ENCODE measurements around the gene SLC26A6. TPM values are rescaled to one million over a fixed set of nuclear protein-coding genes. Genes with fewer than 3 reads are reported as not detected.

Gene SLC26A6
- total RNA-seq, 1 donor from 2014 or later = 76.1 TPM

DNA sequence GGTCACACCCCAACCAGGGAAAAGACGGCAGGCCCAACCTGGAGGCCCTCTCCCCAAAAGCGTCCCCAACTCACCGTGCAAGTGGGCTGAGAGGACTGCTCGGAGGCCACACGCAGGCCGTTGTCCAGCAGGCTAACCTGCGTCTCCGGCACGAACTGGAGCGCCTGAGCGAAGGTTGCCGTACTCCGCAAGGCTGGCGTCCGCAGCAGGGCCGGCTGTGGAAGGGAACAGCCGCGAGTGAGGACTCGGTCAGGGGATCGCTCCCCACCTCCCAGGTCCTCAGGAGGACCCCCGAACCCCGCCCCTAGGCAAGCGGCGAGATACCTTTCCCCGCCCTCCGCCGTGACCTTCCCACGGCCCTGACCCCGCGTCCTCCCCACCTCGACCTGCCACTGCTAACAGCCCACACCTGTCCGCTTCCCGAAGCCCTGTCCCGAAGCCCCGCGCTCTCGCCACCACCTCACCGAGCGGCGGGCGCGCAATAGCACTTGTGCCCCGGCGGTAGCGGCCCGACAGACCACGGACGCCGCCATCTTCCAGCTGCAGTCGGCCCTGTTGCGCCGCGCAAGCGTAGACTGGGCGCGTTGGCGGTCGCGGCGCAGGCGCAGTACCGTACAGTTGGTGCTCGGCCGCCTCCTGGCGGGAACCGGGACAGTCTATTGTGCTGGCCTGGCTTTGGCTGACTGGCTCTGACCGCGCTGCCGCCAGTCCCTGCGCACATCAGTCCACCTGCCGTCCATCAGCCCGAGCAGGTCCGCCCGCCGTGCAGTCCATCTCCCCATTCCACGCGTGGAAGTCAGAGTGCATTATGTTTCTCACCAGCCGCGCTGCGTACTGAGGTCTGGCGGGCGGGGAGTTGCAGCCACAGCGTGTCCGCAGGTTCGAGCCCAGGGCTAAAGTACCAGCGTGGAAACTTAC is 25.9 kb downstream of the SLC26A6 start, which contains the start of gene UQCRC1:
UQCRC1 (minus strand) TSS at position 559 of the 918 bp plus-strand sequence; CDS start at position 533, 26 bp downstream.
- peak; percentile 96 for DNase-seq (ENCODE audit: low spot score)
- Mint-ChIP-seq H3K27ac (ENCODE audit: unreplicated experiment) (peak within 1 kb of the TSS; percentile 61), H3K4me3 (ENCODE audit: unreplicated experiment) (peak within 1 kb of the TSS; percentile 98), H3K4me1 (ENCODE audit: unreplicated experiment) (peaks cover 9% of the 10 kb centered on the region), H3K9me3 (ENCODE audit: unreplicated experiment) (no peaks in the 10 kb centered on the region), H3K27me3 (ENCODE audit: unreplicated experiment) (peaks cover 5% of the 10 kb centered on the region), H3K36me3 (ENCODE audit: low read depth, unreplicated experiment) (peaks cover 26% of the 10 kb centered on the region)
- TF ChIP-seq, protein P1, sequence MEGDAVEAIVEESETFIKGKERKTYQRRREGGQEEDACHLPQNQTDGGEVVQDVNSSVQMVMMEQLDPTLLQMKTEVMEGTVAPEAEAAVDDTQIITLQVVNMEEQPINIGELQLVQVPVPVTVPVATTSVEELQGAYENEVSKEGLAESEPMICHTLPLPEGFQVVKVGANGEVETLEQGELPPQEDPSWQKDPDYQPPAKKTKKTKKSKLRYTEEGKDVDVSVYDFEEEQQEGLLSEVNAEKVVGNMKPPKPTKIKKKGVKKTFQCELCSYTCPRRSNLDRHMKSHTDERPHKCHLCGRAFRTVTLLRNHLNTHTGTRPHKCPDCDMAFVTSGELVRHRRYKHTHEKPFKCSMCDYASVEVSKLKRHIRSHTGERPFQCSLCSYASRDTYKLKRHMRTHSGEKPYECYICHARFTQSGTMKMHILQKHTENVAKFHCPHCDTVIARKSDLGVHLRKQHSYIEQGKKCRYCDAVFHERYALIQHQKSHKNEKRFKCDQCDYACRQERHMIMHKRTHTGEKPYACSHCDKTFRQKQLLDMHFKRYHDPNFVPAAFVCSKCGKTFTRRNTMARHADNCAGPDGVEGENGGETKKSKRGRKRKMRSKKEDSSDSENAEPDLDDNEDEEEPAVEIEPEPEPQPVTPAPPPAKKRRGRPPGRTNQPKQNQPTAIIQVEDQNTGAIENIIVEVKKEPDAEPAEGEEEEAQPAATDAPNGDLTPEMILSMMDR (IDR thresholded peaks at IDR 0.05; ENCODE audit: unreplicated experiment) = peak; percentile 48

DNA sequence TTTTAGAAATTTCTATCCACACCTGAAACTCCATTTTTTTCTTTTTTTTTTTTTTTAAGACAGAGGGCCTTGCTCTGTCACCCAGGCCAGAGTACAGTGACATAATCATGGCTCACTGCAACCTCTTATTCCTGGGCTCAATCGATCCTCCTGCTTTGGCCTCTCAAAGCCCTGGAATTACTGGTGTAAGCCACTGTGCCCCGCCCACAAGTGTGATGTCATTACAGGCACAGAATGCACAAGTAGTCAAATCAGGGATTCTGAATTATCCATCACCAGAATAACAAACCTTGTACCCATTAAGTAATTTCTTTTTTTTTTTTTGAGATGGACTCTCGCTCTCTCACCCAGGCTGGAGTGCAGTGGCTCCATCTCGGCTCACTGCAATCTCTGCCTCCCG is 27.7 kb downstream of the SLC26A6 start:
- peaks cover 5% of the 10 kb centered on the region for H3K27me3 Mint-ChIP-seq (ENCODE audit: unreplicated experiment)

DNA sequence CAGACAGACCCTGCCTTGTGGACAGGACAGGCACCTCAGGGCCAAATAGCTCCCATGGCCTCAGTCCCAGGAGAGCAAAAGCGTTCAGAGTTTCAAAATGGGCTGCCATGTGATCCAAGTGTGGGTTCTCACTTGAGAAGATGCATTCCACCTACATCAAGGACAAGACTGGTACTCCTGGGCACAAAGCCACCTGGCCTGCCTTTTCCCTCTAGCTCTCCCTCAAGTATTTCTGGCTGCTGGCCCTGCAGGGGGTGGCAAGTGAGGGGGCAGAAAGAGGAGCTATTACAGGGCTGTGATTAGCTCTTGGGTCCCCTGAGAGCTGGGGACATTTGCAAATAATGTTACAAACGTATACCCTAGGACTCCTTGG is 33.7 kb downstream of the SLC26A6 start:
- Mint-ChIP-seq H3K4me3 (ENCODE audit: unreplicated experiment) (no peak overlapping the region), H3K4me1 (ENCODE audit: unreplicated experiment) (no peaks in the 10 kb centered on the region), H3K27me3 (ENCODE audit: unreplicated experiment) (peaks cover 5% of the 10 kb centered on the region), H3K9me3 (ENCODE audit: unreplicated experiment) (no peaks in the 10 kb centered on the region), H3K36me3 (ENCODE audit: low read depth, unreplicated experiment) (peaks cover 37% of the 10 kb centered on the region), H3K27ac (ENCODE audit: unreplicated experiment) (no peak overlapping the region)
- no peak for DNase-seq (ENCODE audit: low spot score)
- TF ChIP-seq, protein P1 (IDR thresholded peaks at IDR 0.05; ENCODE audit: unreplicated experiment) = no peak

More for the DNA sequence above, 27.7 kb downstream of the SLC26A6 start:
- DNase-seq (ENCODE audit: low spot score) = no peak
- Mint-ChIP-seq H3K27ac (ENCODE audit: unreplicated experiment) (no peak overlapping the region), H3K4me1 (ENCODE audit: unreplicated experiment) (peaks cover 9% of the 10 kb centered on the region), H3K9me3 (ENCODE audit: unreplicated experiment) (no peaks in the 10 kb centered on the region), H3K4me3 (ENCODE audit: unreplicated experiment) (no peak overlapping the region), H3K36me3 (ENCODE audit: low read depth, unreplicated experiment) (peaks cover 39% of the 10 kb centered on the region)
- TF ChIP-seq, protein P1 (IDR thresholded peaks at IDR 0.05; ENCODE audit: unreplicated experiment) = no peak

DNA sequence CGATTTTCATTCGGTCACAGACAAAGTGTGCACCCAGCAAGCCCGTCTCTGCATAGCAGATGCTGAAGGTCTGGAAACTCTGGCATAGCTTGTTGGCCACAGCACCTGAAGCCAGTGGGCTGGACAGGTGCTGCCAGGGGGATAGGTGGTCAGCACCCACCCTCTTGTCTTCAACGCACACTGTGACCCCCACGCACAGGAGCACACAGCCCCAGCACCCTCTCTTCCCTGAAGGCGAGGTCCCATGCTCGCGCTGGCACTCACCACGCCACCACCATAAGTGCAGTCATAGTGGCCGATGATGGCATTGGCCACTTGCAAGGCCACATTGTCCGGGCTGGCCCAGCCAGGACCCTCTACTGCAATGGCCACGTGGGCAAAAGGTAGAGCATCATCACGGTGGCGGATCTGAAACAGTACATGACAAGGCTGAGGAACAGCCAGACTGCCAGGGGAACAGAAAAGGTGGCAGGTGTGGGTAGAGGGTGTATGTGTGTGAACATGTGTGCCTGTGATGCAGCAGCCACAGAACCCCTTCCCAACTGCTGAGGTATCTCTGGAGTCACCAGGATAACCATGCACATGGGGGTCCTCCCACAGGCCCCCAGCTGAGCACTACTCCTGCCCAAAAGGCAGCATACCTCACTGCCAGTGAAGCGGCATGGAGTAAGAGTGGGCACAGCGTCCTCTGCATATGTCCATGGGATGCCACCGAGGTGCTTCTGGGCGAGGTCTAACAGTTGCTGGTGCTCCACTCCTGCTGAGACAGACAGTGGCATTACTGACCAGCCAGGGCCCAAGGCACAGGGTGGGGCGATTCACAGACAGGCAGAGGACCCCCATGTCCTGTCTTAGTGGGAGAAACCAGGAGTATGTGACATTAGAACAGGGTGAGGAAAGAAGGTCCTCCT is 34.3 kb downstream of the SLC26A6 start:
- Mint-ChIP-seq H3K27me3 (ENCODE audit: unreplicated experiment) (peaks cover 5% of the 10 kb centered on the region), H3K4me3 (ENCODE audit: unreplicated experiment) (peak overlapping the region; percentile 15), H3K27ac (ENCODE audit: unreplicated experiment) (no peak overlapping the region), H3K4me1 (ENCODE audit: unreplicated experiment) (no peaks in the 10 kb centered on the region), H3K36me3 (ENCODE audit: low read depth, unreplicated experiment) (peaks cover 35% of the 10 kb centered on the region), H3K9me3 (ENCODE audit: unreplicated experiment) (no peaks in the 10 kb centered on the region)
- TF ChIP-seq, protein P1 (IDR thresholded peaks at IDR 0.05; ENCODE audit: unreplicated experiment) = no peak
- DNase-seq (ENCODE audit: low spot score) = no peak
